Nucleus accumbens (tissue), 56 donors: ENCODE results near the gene REPS1.
"Not testable (repeated sequence)": the region's sequence is repeated elsewhere in the genome, so short reads cannot be mapped to it uniquely, and the experiment has no call there.

ENCODE experiments used
- DNase-seq, 56 donors: peaks; one replicate each; lab custom pipeline; 2025; lab: John Stamatoyannopoulos, UW

The REPS1 gene

GRCh38 chr6:138987643-138988468, at the start of gene REPS1:
TSS of gene REPS1 (minus strand) at chr6:138988253. CDS start at chr6:138987682, 571 bp downstream.
- peak in 55 of 56 donors; percentile 28 to 92 (median 80) for DNase-seq

DNA sequence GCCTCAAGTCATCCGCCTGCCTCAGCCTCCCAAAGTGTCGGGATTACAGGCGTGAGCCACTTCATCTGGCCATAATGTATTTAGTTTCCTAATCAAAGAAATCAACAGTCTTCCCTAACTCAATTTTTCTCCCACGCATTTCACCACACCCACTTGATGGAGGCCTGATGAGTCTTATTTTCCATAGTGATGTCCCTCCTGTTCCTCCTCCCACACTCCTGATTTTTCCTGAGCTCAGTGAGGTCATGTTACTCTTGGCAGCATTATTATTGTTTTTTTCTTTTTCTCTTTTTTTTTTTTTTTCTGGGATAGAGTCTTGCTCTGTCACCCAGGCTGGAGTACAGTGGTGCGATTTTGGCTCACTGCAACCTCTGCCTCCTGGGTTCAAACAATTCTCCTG, 49.4 kb upstream of the REPS1 start:
- DNase-seq = no peak

DNA sequence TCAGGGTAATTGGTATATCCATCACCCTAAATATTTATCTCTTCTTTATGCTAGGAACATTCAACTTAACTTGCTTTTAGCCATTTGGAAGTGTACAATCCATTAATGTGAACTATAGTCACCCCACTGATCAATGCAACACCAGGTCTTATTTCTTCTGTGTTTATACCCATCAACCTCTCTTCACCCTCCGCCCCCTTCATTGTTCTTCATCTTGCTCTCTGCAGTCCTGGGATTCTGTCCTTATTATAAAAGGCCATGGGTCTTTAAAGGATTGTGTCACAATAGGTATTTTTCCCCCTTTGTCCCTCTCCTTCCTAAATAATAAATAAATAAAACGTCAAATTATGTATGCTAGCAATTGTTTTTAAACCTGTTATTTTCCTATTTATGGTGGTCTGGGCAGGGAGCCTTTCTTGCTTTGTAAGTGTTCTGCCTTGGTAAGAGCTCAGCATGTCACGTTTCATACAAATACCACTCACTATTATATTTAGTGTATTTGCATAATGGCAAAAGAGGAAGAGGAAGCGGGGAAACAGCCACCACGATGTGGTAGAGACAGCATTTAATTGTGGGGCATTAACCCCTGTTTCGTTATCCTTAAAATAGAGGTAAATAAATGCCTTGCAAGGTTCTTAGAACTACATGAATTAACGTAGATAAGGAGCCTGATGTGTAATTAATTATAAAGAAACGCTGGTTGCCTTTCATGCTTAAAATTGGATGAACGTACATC, 42.3 kb upstream of the REPS1 start:
- no peak for DNase-seq

DNA sequence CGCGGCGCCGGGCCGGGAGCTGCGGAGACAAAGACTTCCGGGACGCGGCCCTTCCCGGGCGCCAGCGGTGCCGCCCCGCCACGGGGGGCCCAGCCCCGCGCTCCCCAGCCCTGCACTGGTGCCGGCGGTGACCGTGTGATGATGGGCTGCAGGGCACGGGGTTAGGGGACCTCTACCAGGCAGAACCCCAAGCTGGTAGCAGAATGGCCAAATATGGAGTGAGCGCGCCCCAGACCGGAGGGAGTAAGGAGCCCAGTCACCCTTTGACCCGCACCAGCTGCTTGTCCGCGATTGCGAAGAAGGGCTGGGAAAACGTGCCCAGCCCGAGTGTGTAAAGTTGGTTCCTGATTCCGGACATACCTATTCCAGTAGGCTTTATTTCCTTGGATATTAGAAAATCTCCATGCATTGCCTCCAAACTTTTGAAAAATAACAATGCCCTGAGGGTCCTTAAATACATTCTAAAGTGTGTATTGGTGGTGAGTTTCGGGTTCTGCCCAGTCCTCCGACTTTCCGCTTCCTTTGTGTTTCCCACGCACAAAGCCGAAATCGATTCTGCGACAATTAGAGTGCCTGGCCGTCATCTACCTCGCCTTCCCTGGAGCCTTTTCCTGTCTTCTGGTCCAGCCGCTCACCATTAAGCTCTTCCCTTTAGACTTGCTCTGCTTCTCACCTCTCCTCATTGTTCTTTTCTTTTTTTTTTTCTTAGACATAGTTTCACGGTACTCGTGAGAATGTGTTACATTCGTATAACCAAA, 41.6 kb upstream of the REPS1 start:
- DNase-seq = peak in 17 of 56 donors; percentile 7 to 65 (median 27)

DNA sequence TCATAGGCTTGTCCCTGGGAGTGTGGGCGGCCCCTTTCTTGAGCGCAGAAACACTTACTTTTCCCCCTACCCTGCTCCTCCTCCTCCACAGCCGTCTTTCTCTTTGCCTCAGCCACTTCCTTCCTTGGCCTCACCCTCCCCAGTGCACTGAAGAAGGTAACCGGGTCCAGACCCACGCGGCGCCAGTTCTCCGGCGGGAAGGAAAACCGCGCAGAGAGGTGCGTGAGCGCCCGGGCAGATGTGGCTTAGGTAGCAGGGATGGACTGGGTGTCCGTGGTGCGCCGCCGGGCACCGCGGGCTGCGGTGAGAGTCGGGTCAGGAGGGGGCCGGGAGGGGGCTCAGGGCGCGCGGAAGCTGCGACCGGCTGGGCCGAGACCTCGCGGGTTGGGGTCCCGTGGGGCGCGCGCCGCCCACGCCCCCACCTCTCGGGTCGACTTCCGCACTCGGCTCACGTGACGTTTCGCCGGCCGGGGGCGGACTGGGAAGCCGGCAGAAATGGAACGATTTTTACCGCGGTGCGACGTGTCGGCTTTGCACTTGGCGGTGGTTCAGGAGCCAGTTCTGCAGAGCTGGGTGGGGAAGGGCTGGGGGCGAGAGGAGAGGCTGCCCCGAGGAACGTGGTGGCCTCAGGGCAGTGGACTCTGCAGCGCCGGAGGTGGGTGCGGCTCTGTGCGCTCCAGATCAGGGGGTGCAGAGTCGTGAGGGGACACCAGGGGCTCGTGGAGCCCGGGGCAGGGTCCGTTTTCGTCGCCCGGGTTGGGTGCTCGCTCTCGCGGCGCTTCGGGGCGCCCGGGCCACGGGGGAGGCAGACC, 40.8 kb upstream of the REPS1 start, which contains the start of gene ABRACL:
Gene ABRACL, plus strand, starts transcription at position 88 of the 812 bp plus-strand sequence. CDS start 5,416 bp downstream, outside the sequence.
- peak in 44 of 56 donors; percentile 12 to 79 (median 47) for DNase-seq

GRCh38 chr6:139028215-139028657, 40.2 kb upstream of the REPS1 start:
- DNase-seq = peak in 1 of 56 donors; percentile 49

GRCh38 chr6:139027620-139028182, 39.6 kb upstream of the REPS1 start:
- no peak for DNase-seq

DNA sequence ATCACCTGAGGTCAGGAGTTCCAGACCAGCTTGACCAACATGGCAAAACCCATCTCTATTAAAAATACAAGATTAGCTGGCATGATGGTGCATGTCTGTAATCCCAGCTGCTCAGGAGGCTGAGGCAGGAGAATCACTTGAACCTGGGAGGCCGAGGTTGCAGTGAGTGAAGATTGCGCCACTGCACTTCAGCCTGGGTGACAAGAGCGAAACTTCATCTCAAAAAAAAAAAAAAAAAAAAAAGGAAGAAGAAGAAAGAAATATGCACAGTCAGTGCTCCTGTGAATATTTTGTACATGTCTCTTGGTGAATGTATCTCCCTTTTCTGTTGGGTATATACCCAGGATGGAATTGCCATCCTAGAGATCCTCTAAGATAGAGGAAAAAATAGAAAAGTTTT, 37.4 kb upstream of the REPS1 start:
- DNase-seq = not testable (repeated sequence)

DNA sequence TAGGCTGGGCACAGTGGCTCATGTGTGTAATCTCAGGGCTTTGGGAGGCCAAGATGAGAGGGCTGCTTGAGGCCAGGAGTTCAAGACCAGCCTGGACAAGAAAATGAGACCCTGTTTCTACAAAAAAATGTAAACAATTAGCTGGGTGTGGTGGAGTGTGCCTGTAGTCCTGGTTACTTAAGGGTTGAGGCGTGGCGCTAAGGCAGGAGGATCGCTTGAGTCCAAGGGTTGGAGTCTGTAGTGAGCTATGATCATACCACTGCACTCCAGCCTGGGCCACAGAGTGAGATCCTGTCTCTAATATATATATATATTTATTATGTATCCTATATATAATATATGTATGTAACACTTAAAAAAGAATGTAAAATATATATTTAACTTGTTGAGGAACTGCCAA, 32.6 kb upstream of the REPS1 start:
- no peak for DNase-seq

DNA sequence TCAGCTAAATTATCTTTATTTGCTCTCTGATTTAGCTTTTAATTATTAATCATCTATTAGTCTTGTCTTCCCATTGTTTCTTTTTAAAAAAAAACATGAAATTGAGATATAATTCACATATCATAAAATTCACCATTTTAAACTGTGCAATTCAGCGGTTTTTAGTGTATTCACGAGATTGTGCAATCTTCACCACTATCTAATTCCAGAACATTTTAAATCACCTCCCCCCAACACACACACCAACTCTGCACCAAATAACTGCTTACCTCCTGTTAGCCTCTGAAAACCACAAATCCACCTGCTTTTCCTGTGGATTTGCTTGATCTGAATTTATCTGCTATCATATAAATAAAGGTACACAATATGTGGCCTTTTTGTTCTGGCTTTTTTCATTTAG, 31.7 kb upstream of the REPS1 start:
- DNase-seq = no peak

GRCh38 chr6:139017227-139017626, 29.2 kb upstream of the REPS1 start:
- no peak for DNase-seq

GRCh38 chr6:139016337-139017213, 28.5 kb upstream of the REPS1 start:
- DNase-seq = peak in 2 of 56 donors; percentile 3 to 22

- no peak for DNase-seq
Measured at GRCh38 chr6:139014945-139015344, 26.9 kb upstream of the REPS1 start.

DNA sequence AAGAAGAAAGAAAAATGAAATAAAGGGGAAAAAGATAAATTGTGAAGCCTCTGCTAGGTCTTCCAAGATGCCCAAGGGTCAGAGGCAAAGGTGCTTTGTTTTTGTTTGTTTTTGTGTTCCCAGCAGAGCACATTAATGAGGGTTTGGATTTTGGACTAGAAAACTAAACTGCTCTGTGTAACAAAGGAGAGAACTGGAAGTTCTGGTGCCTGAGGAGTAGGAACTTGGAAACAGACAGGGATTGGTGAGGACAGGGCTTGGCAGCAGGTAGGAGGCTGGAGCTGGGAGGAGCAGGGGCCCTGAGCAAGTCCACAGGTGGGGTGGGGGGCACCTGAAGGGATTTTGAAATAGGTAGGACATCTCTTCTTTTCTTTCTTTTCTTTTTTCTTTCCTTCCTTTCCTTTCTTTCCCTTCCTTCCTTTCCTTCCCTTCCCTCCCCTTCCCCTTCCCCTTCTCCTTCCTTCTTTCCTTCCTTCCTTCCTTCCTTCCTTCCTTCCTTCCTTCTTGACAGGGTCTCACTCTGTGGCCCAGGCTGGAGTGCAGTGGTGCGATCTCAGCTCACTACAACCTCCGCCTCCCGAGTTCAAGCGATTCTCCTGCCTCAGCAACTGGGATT, 25.2 kb upstream of the REPS1 start:
- peak in 2 of 56 donors; percentile 12 to 13 for DNase-seq

DNA sequence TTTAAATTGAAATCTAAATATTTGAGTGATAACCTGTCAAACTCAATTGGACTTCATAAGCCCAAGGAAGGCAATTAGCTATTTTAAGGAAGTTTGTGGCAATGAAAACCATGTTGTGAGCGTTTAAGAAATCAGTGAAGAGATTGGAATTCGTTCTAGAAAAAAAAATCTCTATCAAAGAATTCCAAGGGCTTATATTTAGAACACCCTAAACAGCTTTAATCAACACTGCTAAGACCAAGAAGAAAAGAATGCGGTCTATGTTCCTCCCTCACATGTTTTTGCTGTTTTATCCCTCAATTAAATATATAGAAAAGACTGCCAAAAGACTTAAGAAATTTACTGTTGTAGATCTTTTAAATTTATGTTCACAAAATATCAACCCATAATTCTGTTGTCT, 23.9 kb upstream of the REPS1 start:
- no peak for DNase-seq

- DNase-seq = no peak
Measured at GRCh38 chr6:139010674-139011073, 22.6 kb upstream of the REPS1 start.

- no peak for DNase-seq
Measured at GRCh38 chr6:139008117-139008516, 20.1 kb upstream of the REPS1 start.

DNA sequence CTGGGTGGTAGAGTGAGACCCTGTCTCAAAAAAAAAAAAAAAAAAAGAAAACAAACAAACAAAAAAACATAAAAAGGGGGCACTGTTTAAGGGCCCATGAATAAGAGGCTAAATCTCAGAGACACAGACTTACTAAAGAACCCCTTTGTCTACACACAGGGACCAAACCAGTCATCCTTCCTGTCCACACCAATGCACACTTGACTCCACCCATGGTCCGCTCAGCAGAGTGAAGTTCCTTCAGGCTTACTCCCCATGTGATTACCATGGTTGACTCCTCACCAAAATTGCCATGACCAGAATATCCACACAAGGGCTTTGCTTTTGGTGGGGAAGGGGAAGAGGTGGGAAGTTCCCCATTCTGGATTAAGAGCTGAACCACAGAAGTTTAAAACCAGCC, 19.4 kb upstream of the REPS1 start:
- no peak for DNase-seq
